Endothelial cell of umbilical vein (primary cell): ENCODE data around the gene GPBAR1. TPM values are rescaled to one million over a fixed set of nuclear protein-coding genes. Genes with fewer than 3 reads are reported as not detected.

Source experiments
- BruUV-seq: library from RNA; stranded (reverse); fragments of 400-500 nt; replicated peaks from 2 replicates; lab custom pipeline; 2021; lab: Mats Ljungman, UMichigan
- CTCF ChIA-PET: fragments of 300-600, 350-600 bp; sonication (Branson Sonifier 250); formaldehyde crosslinking; loops from one replicate; lab custom pipeline; 2021; ENCODE audit warnings: antibody characterized with exemption, inconsistent platforms; lab: Charles Lee
- POLR2A ChIA-PET: fragments of 300-600, 350-600 bp; sonication (Branson Sonifier 250); formaldehyde crosslinking; loops from one replicate; lab custom pipeline; 2021; ENCODE audit warnings: antibody characterized with exemption, inconsistent platforms; lab: Charles Lee
- DNase-seq: peaks from one replicate; pipeline ENCODE4 v3.0.0-alpha.2; 2011; ENCODE audit warnings: low read depth, low spot score
- FAIRE-seq: peaks from 2 replicates; lab custom pipeline; 2011; peaks lifted over from hg19 to GRCh38; lab: Jason Lieb, UNC
- H2AFZ ChIP-seq: 2 replicates; pipeline ENCODE4 v1.6.0; 2012; ENCODE audit warnings: low read depth, low read length, control low read depth, inconsistent platforms
- H3K27ac ChIP-seq: 2 replicates; pipeline ENCODE4 v1.5.1; 2011; ENCODE audit warnings: low read depth, mild to moderate bottlenecking, control low read depth, low read length, moderate library complexity; ENCODE audit not compliant: insufficient read depth
- H3K27me3 ChIP-seq, 2 experiments: 2 replicates each; pipeline versions ENCODE4 v1.6.0 to v1.6.1; 2011; ENCODE audit warnings: low read length in 2 of 2, mixed read lengths in 1 of 2; ENCODE audit not compliant: control insufficient read depth in 2 of 2, insufficient read depth in 2 of 2
- H3K36me3 ChIP-seq, 2 experiments: 2 replicates in 1 of 2; 3 replicates in 1 of 2; pipeline ENCODE4 v1.5.1; 2011; ENCODE audit warnings: low read length in 2 of 2, mild to moderate bottlenecking in 1 of 2, moderate library complexity in 1 of 2; ENCODE audit not compliant: control insufficient read depth in 2 of 2, insufficient read depth in 2 of 2; ENCODE audit errors: extremely low read depth in 1 of 2
- H3K4me1 ChIP-seq: 3 replicates; pipeline ENCODE4 v1.5.1; 2011; ENCODE audit warnings: mild to moderate bottlenecking, low read length; ENCODE audit not compliant: control insufficient read depth, insufficient read depth; ENCODE audit errors: extremely low read depth
- H3K4me2 ChIP-seq: 2 replicates; pipeline ENCODE4 v1.6.1; 2011; ENCODE audit warnings: low read length, control low read depth, mixed read lengths; ENCODE audit not compliant: insufficient read depth
- H3K4me3 ChIP-seq, 3 experiments: fragments of 200-600 bp in 1 of 3; sonication (generic), shearing (Covaris generic) in 1 of 3; replicated peaks in 1 of 3; 2 replicates each; pipeline ENCODE4 v1.5.1; 2011 to 2016; ENCODE audit warnings: control low read depth in 3 of 3, low read length in 3 of 3, mild to moderate bottlenecking in 2 of 3, inconsistent platforms in 1 of 3, low read depth in 1 of 3, moderate library complexity in 1 of 3; ENCODE audit not compliant: insufficient read depth in 1 of 3
- H3K79me2 ChIP-seq: 2 replicates; pipeline ENCODE4 v1.6.0; 2012; ENCODE audit warnings: low read length, inconsistent platforms; ENCODE audit not compliant: control insufficient read depth, insufficient read depth
- H3K9ac ChIP-seq: replicated peaks from 2 replicates; pipeline ENCODE3; 2011; ENCODE audit warnings: low read length, control low read depth; ENCODE audit not compliant: insufficient read depth; ENCODE audit errors: extremely low read depth
- H3K9me1 ChIP-seq: replicated peaks from 3 replicates; pipeline ENCODE4 v1.6.0; 2011; ENCODE audit warnings: mild to moderate bottlenecking, low read length; ENCODE audit not compliant: control insufficient read depth, insufficient read depth; ENCODE audit errors: extremely low read depth
- H3K9me3 ChIP-seq: replicated peaks from 2 replicates; pipeline ENCODE4 v1.5.1; 2012; ENCODE audit warnings: low read length, inconsistent platforms; ENCODE audit not compliant: control insufficient read depth, insufficient read depth
- H4K20me1 ChIP-seq: replicated peaks from 2 replicates; pipeline ENCODE3; 2011; ENCODE audit warnings: mild to moderate bottlenecking, low read length; ENCODE audit not compliant: control insufficient read depth, insufficient read depth; ENCODE audit errors: extremely low read depth
- CTCF ChIP-seq, 2 donors: IDR thresholded peaks; 1 replicate in 1 of 2; 2 replicates in 1 of 2; pipeline ENCODE4 v1.5.1; 2011; ENCODE audit warnings: low read length in 2 of 2, mild to moderate bottlenecking in 2 of 2, moderate library complexity in 2 of 2, control low read depth in 1 of 2, inconsistent platforms in 1 of 2, low read depth in 1 of 2; ENCODE audit not compliant: insufficient read depth in 1 of 2; ENCODE audit errors: extremely low read depth in 1 of 2
- EZH2 ChIP-seq: IDR thresholded peaks from 2 replicates; pipeline ENCODE4 v1.6.1; 2012; ENCODE audit warnings: borderline replicate concordance, low read depth, mild to moderate bottlenecking, moderate library complexity, low read length, inconsistent platforms; ENCODE audit not compliant: severe bottlenecking
- FOS ChIP-seq: IDR thresholded peaks from 2 replicates; pipeline ENCODE4 v1.6.1; 2011; ENCODE audit warnings: mild to moderate bottlenecking, low read length, moderate library complexity, borderline replicate concordance; ENCODE audit not compliant: insufficient read depth
- GATA2 ChIP-seq: IDR thresholded peaks from 2 replicates; pipeline ENCODE4 v1.7.0; 2011; ENCODE audit warnings: low read depth, mild to moderate bottlenecking, moderate library complexity, mixed read lengths, low read length; ENCODE audit not compliant: insufficient read length, insufficient read depth
- JUN ChIP-seq: IDR thresholded peaks from 2 replicates; pipeline ENCODE4 v1.6.1; 2011; ENCODE audit warnings: borderline replicate concordance, low read depth; ENCODE audit not compliant: insufficient read length, insufficient read depth
- MAX ChIP-seq: IDR thresholded peaks from 2 replicates; pipeline ENCODE4 v1.6.1; 2011; ENCODE audit not compliant: insufficient read depth, insufficient read length
- MYC ChIP-seq: IDR thresholded peaks from one replicate; pipeline ENCODE4 v1.6.1; 2011; ENCODE audit warnings: mild to moderate bottlenecking, low read depth, low read length
- POLR2A ChIP-seq: IDR thresholded peaks from 2 replicates; pipeline ENCODE4 v1.6.1; 2012; ENCODE audit warnings: low read depth, mild to moderate bottlenecking, control low read depth, low read length
- POLR2AphosphoS5 ChIP-seq: IDR thresholded peaks from 2 replicates; pipeline ENCODE4 v1.6.1; 2012; ENCODE audit warnings: low read depth, mild to moderate bottlenecking, control low read depth, low read length, moderate library complexity; ENCODE audit not compliant: insufficient read depth
- dilution Hi-C: fragments of 300-500 bp; cut with MboI; formaldehyde crosslinking; loops from one replicate; pipeline ENCODE4 v1.15.0; 2019; ENCODE audit warnings: low sequenced_read_pairs; ENCODE audit not compliant: extremely low pct_ligation_motif_present
- intact Hi-C: fragments of 100-400 bp; cut with micrococcal nuclease; formaldehyde crosslinking; loops from one replicate; pipeline ENCODE4 v1.10.0; 2022
- polyA plus RNA-seq, 4 experiments: library from polyadenylated mRNA; depleted of rRNA in 3 of 4; stranded (reverse) in 3 of 4; unstranded in 1 of 4; fragments of >200 nt; gene quantifications; 2 replicates each; pipeline versions ENCODE4 v1.2.1 to v1.2.3, GENCODE V29; 2011 to 2012; ENCODE audit warnings: missing spikeins in 1 of 4
- total RNA-seq: library from RNA; stranded (reverse); gene quantifications from 2 replicates; pipeline ENCODE4 v1.2.3, GENCODE V29; 2021

GPBAR1 gene
- total and polyA plus RNA-seq, 2 donors (not counting 3 experiments of a cell fraction or from before 2014, with no cell fraction given): 0.14 to 0.75 TPM

- FAIRE-seq (no peak), DNase-seq (no peak)
- Histone ChIP-seq H4K20me1 (no peaks in the 10 kb centered on the region), H3K27me3 (no peaks in the 10 kb centered on the region), H3K36me3 (peaks cover 0 to 29% of the 10 kb centered on the region in 2 experiments), H3K9me1 (no peaks in the 10 kb centered on the region), H3K4me1 (peaks cover 17% of the 10 kb centered on the region), H3K27ac (no peak overlapping the region), H3K4me3 (no peak overlapping the region), H3K9me3 (no peaks in the 10 kb centered on the region), H3K79me2 (no peaks in the 10 kb centered on the region), H3K9ac (no peak overlapping the region), H3K4me2 (no peak overlapping the region), H2AFZ (no peak overlapping the region)
- TF ChIP-seq POLR2A: no peak
- no peak for TF ChIP-seq GATA2
- no peak for TF ChIP-seq FOS
- no peak for TF ChIP-seq CTCF (IDR thresholded peaks at IDR 0.05; ENCODE audit: extremely low read depth in 1 of 2, insufficient read depth in 1 of 2, low read depth in 1 of 2, low read length in 2 of 2)
- no peak for TF ChIP-seq EZH2
- no peak for TF ChIP-seq MYC
- no peak for TF ChIP-seq POLR2AphosphoS5
- TF ChIP-seq JUN: no peak
- no peak for TF ChIP-seq MAX
- POLR2A ChIA-PET: interaction anchor here (1.1 kb wide), 1 partner anchor 9 kb away, joined by 3 read pairs; the partner anchor contains the start of genes AAMP and PNKD
- intact Hi-C loops: no loop called here
- dilution Hi-C loops: no loop called here
- CTCF ChIA-PET: interaction anchor here (1.4 kb wide), 1 partner anchor 9 kb away, joined by 7 read pairs; the partner anchor contains the start of genes AAMP and PNKD
- no TSS peak for BruUV-seq
Measured at GRCh38 chr2:218261423-218262236, 815 bp downstream of the GPBAR1 start.
